Fibroblast of mammary gland (primary cell): ENCODE data around the gene WFIKKN2.

Source experiments
- DNase-seq: peaks from one replicate; pipeline ENCODE4 v3.0.0-alpha.2; 2010; ENCODE audit warnings: low read depth
- H3K4me3 ChIP-seq: 2 replicates; pipeline ENCODE4 v1.5.1; 2011; ENCODE audit warnings: low read depth, mild to moderate bottlenecking, low read length, moderate library complexity; ENCODE audit not compliant: control insufficient read depth
- TF ChIP-seq, protein P1 (sequence below): conservative IDR thresholded peaks from 2 replicates; pipeline ENCODE4 v1.5.1; 2011; ENCODE audit warnings: low read depth, low read length, inconsistent platforms; ENCODE audit not compliant: control insufficient read depth, insufficient read depth

The WFIKKN2 gene

GRCh38 chr17:50843150-50843905 is 7.9 kb downstream of the WFIKKN2 start:
- no peak overlapping the region for H3K4me3 ChIP-seq
- no peak for DNase-seq
- TF ChIP-seq, protein P1, sequence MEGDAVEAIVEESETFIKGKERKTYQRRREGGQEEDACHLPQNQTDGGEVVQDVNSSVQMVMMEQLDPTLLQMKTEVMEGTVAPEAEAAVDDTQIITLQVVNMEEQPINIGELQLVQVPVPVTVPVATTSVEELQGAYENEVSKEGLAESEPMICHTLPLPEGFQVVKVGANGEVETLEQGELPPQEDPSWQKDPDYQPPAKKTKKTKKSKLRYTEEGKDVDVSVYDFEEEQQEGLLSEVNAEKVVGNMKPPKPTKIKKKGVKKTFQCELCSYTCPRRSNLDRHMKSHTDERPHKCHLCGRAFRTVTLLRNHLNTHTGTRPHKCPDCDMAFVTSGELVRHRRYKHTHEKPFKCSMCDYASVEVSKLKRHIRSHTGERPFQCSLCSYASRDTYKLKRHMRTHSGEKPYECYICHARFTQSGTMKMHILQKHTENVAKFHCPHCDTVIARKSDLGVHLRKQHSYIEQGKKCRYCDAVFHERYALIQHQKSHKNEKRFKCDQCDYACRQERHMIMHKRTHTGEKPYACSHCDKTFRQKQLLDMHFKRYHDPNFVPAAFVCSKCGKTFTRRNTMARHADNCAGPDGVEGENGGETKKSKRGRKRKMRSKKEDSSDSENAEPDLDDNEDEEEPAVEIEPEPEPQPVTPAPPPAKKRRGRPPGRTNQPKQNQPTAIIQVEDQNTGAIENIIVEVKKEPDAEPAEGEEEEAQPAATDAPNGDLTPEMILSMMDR = no peak

GRCh38 chr17:50844117-50844700 is 8.8 kb downstream of the WFIKKN2 start:
- TF ChIP-seq, protein P1 = no peak
- no peak overlapping the region for H3K4me3 ChIP-seq
- DNase-seq = no peak

GRCh38 chr17:50845240-50846147 is 10.1 kb downstream of the WFIKKN2 start:
- peak; percentile 46 for DNase-seq
- TF ChIP-seq, protein P1 = no peak
- H3K4me3 ChIP-seq = no peak overlapping the region

DNA sequence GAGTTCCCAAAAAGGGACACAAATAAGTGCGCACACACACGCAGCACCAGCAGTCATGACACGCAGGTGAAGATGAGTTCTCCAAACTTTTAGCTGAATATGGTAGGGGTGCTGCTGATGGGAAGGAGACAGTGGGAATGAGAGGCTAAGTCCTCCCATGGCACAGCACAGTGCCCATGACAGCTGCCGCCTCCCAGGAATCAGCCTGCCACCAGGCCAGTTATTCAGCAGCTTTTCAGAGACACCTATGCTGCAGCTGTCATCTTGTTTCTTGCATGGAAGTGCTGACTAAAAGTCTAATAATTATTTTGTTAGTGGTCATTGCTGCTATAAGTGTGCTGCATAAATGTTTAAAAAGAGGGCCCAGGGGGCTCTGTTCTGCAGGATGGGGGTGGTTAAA is 12.2 kb downstream of the WFIKKN2 start:
- DNase-seq = no peak
- no peak overlapping the region for H3K4me3 ChIP-seq
- TF ChIP-seq, protein P1 = no peak

GRCh38 chr17:50848039-50848438 is 12.7 kb downstream of the WFIKKN2 start:
- H3K4me3 ChIP-seq = no peak overlapping the region
- TF ChIP-seq, protein P1 = no peak
- DNase-seq = no peak

DNA sequence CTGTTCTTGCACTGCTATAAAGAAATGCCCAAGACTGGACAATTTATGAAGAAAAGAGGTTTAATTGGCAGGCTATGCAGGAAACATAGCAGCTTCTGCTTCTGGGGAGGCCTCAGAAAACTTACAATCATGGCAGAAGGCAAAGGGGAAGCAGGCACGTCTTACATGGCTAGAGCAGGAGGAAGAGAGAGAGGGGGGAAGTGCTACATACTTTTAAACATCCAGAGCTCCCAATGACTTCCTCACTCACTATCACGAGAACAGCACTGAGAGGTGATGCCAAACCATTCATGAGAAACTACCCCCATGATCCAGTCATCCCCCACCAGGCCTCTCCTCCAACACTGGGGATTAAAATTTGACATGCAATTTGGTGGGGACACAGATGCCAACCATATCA is 13.3 kb downstream of the WFIKKN2 start:
- no peak for DNase-seq
- no peak overlapping the region for H3K4me3 ChIP-seq
- TF ChIP-seq, protein P1 = no peak
